Thyroid gland (tissue), 4 donors: Measurements from ENCODE around the gene CALY. TPM values are rescaled to one million over a fixed set of nuclear protein-coding genes. Genes with fewer than 3 reads are reported as not detected.

ENCODE experiments used
- DNase-seq, 2 donors: peaks; one replicate each; pipeline ENCODE4 v3.0.0-alpha.2; 2019
- H3K27ac ChIP-seq, 3 donors: fragments of 200-600 bp; sonication (generic); 1 replicate in 2 of 3; 2 replicates in 1 of 3; pipeline ENCODE4 v1.5.1; 2016 to 2019; ENCODE audit warnings: mild to moderate bottlenecking in 1 of 3, moderate library complexity in 1 of 3
- H3K27me3 ChIP-seq: fragments of 200-600 bp; sonication (generic); one replicate; pipeline ENCODE4 v1.5.1; 2019
- H3K36me3 ChIP-seq, 2 donors: fragments of 200-600 bp; sonication (generic); one replicate each; pipeline ENCODE4 v1.5.1; 2016 to 2019
- H3K4me1 ChIP-seq, 2 donors: fragments of 200-600 bp; sonication (generic); one replicate each; pipeline ENCODE4 v1.5.1; 2017 to 2019
- H3K4me3 ChIP-seq, 3 donors: fragments of 200-600 bp; sonication (generic); replicated peaks in 1 of 3; 1 replicate in 2 of 3; 2 replicates in 1 of 3; pipeline ENCODE4 v1.5.1; 2016; ENCODE audit warnings: mild to moderate bottlenecking in 1 of 3
- H3K9me3 ChIP-seq: fragments of 200-600 bp; sonication (generic); one replicate; pipeline ENCODE4 v1.5.1; 2017
- POLR2A ChIP-seq, 2 donors: fragments of 450-650 bp; IDR thresholded peaks; one replicate each; pipeline ENCODE4 v1.6.1; 2017; ENCODE audit warnings: antibody characterized with exemption in 2 of 2, mild to moderate bottlenecking in 2 of 2, moderate library complexity in 1 of 2
- WGBS, 2 donors: methylation state at CpG; one replicate each; pipeline ENCODE4 v1.1.5; 2017; 5-methylcytosine and 5-hydroxymethylcytosine counted together
- intact Hi-C: fragments of 100-400 bp; cut with DNase I; formaldehyde crosslinking; loops from one replicate; pipeline ENCODE4 v1.15.1; 2023
- total RNA-seq, 4 donors: library from RNA; depleted of rRNA; stranded (reverse); fragments of >200 nt; gene quantifications; one replicate each; pipeline ENCODE4 v1.2.3, GENCODE V29; 2016
- TF ChIP-seq, protein P1 (sequence below), 6 experiments: fragments of 200-600 bp in 3 of 6; fragments of 450-650 bp in 3 of 6; sonication (generic) in 3 of 6; IDR thresholded peaks; one replicate each; pipeline ENCODE4 v1.5.1; 2016 to 2019; ENCODE audit warnings: antibody characterized with exemption in 6 of 6, mild to moderate bottlenecking in 2 of 6, inconsistent platforms in 1 of 6, moderate library complexity in 1 of 6

The CALY gene
- total RNA-seq, 4 donors from 2014 or later = 0.13 to 1.5 TPM; not detected in 2

DNA sequence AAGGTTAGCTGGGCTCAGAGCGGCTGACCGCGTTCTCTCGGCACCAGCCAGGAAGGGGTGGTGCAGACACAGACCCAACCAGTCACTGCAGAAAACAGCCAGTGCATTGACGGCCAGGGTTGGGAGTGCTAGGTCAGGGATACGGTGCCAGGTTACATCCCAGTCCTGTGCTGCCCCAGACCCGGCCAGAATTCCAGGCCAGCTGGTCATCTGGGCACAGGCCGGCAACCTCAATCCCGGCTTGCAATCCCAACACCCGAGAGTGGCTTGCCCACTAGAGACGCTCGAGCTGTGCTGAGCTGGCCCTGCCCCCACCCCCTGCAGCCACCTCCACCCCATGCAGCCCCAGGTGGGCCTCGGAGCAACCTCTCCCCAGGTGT lies 14.2 kb upstream of the CALY start:
- Histone ChIP-seq H3K4me3 (no peak overlapping the region), H3K4me1 (no peaks in the 10 kb centered on the region), H3K27me3 (peaks cover 6% of the 10 kb centered on the region), H3K36me3 (no peaks in the 10 kb centered on the region), H3K9me3 (no peaks in the 10 kb centered on the region), H3K27ac (no peak overlapping the region)
- no peak for DNase-seq
- intact Hi-C loops = no loop called here
- TF ChIP-seq, protein P1, sequence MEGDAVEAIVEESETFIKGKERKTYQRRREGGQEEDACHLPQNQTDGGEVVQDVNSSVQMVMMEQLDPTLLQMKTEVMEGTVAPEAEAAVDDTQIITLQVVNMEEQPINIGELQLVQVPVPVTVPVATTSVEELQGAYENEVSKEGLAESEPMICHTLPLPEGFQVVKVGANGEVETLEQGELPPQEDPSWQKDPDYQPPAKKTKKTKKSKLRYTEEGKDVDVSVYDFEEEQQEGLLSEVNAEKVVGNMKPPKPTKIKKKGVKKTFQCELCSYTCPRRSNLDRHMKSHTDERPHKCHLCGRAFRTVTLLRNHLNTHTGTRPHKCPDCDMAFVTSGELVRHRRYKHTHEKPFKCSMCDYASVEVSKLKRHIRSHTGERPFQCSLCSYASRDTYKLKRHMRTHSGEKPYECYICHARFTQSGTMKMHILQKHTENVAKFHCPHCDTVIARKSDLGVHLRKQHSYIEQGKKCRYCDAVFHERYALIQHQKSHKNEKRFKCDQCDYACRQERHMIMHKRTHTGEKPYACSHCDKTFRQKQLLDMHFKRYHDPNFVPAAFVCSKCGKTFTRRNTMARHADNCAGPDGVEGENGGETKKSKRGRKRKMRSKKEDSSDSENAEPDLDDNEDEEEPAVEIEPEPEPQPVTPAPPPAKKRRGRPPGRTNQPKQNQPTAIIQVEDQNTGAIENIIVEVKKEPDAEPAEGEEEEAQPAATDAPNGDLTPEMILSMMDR (IDR thresholded peaks at IDR 0.05) = no peak
- TF ChIP-seq POLR2A (IDR thresholded peaks at IDR 0.05) = no peak
- 49 to 100% methylated on average over 1 to 8 of the region's 13 CpGs for WGBS, 2 donors

DNA sequence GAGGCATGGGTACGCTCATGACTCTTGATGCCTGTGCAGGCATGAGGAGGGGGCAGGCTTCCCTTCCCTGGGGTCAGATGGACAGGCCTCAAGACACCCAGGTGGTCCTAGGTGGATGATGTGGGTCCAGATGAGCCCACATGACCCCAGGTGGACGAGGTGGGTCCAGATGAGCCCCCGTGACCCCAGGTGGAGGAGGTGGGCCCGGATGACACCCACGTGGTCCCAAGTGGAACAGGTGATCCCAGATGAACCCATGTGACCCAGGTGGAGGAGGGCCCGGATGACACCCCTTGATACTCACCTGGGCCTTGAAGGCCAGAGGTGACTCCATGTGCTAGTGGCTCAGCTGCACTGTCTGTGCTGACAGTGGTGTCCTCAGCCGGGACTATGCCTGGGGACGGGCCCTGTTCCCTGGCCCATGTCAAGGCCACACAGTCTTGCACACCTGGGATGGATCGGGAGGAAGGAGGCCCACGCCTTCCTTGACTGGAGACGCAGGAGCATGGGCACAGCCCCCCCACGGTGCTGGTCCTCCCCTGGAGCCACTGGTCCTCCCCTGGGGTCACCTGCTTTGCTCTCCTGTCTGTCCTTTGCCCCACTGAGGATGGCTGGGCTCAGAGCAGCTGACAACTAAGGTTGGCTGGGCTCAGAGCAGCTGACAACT lies 13.7 kb upstream of the CALY start:
- H3K36me3 ChIP-seq = no peaks in the 10 kb centered on the region
- no peak for DNase-seq
- H3K4me3 ChIP-seq = no peak overlapping the region
- H3K27ac ChIP-seq = no peak overlapping the region
- TF ChIP-seq, protein P1 (IDR thresholded peaks at IDR 0.05) = no peak
- TF ChIP-seq POLR2A (IDR thresholded peaks at IDR 0.05) = no peak
- intact Hi-C loops = no loop called here
- no peaks in the 10 kb centered on the region for H3K9me3 ChIP-seq
- peaks cover 6% of the 10 kb centered on the region for H3K27me3 ChIP-seq
- 63 to 86% methylated on average over 7 to 11 of the region's 12 CpGs for WGBS, 2 donors
- H3K4me1 ChIP-seq = no peaks in the 10 kb centered on the region

DNA sequence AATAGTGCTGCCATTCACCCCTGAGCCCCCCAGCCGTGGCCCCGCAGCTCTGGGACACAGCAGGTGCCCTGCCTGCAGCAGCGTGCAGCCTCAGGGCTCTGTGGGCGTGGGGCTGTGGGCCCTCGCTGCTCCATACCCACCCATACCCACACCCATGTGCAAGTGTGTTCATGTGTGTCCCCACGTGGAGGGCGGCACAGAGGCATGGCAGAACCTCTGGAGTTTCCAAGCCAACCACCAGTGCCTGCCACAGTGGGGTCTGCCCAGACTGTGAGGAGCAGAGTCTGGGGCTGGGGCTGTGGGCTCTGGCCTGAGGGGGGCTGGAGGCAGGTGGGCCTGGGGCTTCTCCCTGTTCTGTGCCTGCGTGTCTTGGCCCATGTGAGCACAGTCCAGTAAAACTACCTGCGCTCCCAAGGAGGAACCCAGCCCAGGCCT lies 12.9 kb upstream of the CALY start:
- intact Hi-C loops = no loop called here
- peaks cover 6% of the 10 kb centered on the region for H3K27me3 ChIP-seq
- H3K4me1 ChIP-seq = no peaks in the 10 kb centered on the region
- no peaks in the 10 kb centered on the region for H3K36me3 ChIP-seq
- H3K27ac ChIP-seq = no peak overlapping the region
- TF ChIP-seq, protein P1 (IDR thresholded peaks at IDR 0.05) = no peak
- no peak for TF ChIP-seq POLR2A (IDR thresholded peaks at IDR 0.05)
- no peaks in the 10 kb centered on the region for H3K9me3 ChIP-seq
- no peak overlapping the region for H3K4me3 ChIP-seq
- WGBS, 2 donors = 65 to 71% methylated on average over 6 to 9 of the region's 9 CpGs
- DNase-seq = no peak

DNA sequence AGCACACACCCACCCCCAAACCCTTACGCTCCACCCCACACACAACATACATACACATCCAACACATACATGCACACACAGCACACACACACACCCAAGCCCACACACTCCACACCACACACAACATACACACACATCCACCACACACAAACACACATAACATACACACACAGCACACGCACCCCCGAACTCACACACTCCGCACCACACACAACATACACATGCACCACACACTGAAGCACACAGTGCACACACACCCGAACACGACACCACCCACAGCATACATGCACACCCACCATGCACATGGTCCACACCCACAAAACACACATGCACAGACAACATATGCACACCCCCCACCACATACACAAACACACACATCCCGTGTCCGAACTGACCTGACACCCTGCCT lies 12.5 kb upstream of the CALY start:
- 87 to 89% methylated on average over 8 of the region's 8 CpGs for WGBS, 2 donors
- H3K27me3 ChIP-seq = peaks cover 6% of the 10 kb centered on the region

More for the DNA sequence above, 12.5 kb upstream of the CALY start:
- Histone ChIP-seq H3K4me3 (no peak overlapping the region), H3K36me3 (no peaks in the 10 kb centered on the region), H3K4me1 (no peaks in the 10 kb centered on the region), H3K9me3 (no peaks in the 10 kb centered on the region), H3K27ac (no peak overlapping the region)
- intact Hi-C loops = no loop called here
- TF ChIP-seq, protein P1 (IDR thresholded peaks at IDR 0.05) = no peak
- TF ChIP-seq POLR2A (IDR thresholded peaks at IDR 0.05) = no peak
- no peak for DNase-seq
